Calu3 (cell line): ENCODE results near the gene SCFD2. TPM values are rescaled to one million over a fixed set of nuclear protein-coding genes. Genes with fewer than 3 reads are reported as not detected.

Source experiments
- BruUV-seq: library from RNA; stranded (reverse); fragments of 400-500 nt; replicated peaks from 2 replicates; lab custom pipeline; 2021; lab: Mats Ljungman, UMichigan
- CTCF ChIA-PET: fragments of 300-600 bp; sonication (Branson Sonifier 250); formaldehyde crosslinking; loops from one replicate; lab custom pipeline; 2022; ENCODE audit warnings: antibody characterized with exemption; lab: Charles Lee
- DNase-seq: peaks from one replicate; pipeline ENCODE4 v3.0.0; 2022
- H3K27ac Mint-ChIP-seq: one replicate; pipeline ENCODE4 v1.8.0; 2022; ENCODE audit warnings: mixed read lengths; ENCODE audit not compliant: unreplicated experiment
- H3K27me3 Mint-ChIP-seq: one replicate; pipeline ENCODE4 v1.8.0; 2022; ENCODE audit warnings: mixed read lengths; ENCODE audit not compliant: unreplicated experiment
- H3K36me3 Mint-ChIP-seq: one replicate; pipeline ENCODE4 v1.8.0; 2022; ENCODE audit warnings: mild to moderate bottlenecking, moderate library complexity, mixed read lengths; ENCODE audit not compliant: insufficient read depth, unreplicated experiment
- H3K4me1 Mint-ChIP-seq: one replicate; pipeline ENCODE4 v1.8.0; 2022; ENCODE audit warnings: mild to moderate bottlenecking, low read depth, mixed read lengths; ENCODE audit not compliant: unreplicated experiment
- H3K4me3 Mint-ChIP-seq: one replicate; pipeline ENCODE4 v1.8.0; 2022; ENCODE audit warnings: mild to moderate bottlenecking, low read depth, moderate library complexity, mixed read lengths; ENCODE audit not compliant: unreplicated experiment
- H3K9me3 Mint-ChIP-seq: one replicate; pipeline ENCODE4 v1.8.0; 2022; ENCODE audit warnings: low read depth, mixed read lengths; ENCODE audit not compliant: unreplicated experiment
- CTCF ChIP-seq: fragments of 200-600 bp; IDR thresholded peaks from one replicate; pipeline ENCODE4 v1.8.0; 2022; ENCODE audit warnings: antibody characterized with exemption; ENCODE audit not compliant: unreplicated experiment
- intact Hi-C: fragments of 100-400 bp; cut with micrococcal nuclease; formaldehyde crosslinking; loops from one replicate; pipeline ENCODE4 v1.10.0; 2022; ENCODE audit not compliant: unreplicated experiment
- total RNA-seq: library from RNA; stranded (reverse); gene quantifications from 2 replicates; pipeline ENCODE4 v1.2.3, GENCODE V29; 2022

The SCFD2 gene
- total RNA-seq, 1 experiment from 2014 or later = 16.7 TPM

GRCh38 chr4:52867163-52867562, 498.7 kb downstream of the SCFD2 start:
- no peak for DNase-seq
- Mint-ChIP-seq H3K4me1 (peaks cover under 1% of the 10 kb centered on the region), H3K27ac (no peak overlapping the region), H3K4me3 (no peak overlapping the region), H3K36me3 (peaks cover 4% of the 10 kb centered on the region), H3K27me3 (no peaks in the 10 kb centered on the region), H3K9me3 (no peaks in the 10 kb centered on the region)
- no TSS peak for BruUV-seq
- no peak for TF ChIP-seq CTCF
- CTCF ChIA-PET = interaction anchor here (0.6 kb wide), 1 partner anchor 17 kb away, joined by 3 read pairs; no protein-coding TSS in a partner anchor
- intact Hi-C loops = no loop called here

- TF ChIP-seq CTCF = no peak
- no peak overlapping the region for H3K4me3 Mint-ChIP-seq
- H3K36me3 Mint-ChIP-seq = peaks cover 8% of the 10 kb centered on the region
- H3K4me1 Mint-ChIP-seq = no peaks in the 10 kb centered on the region
- no TSS peak for BruUV-seq
- CTCF ChIA-PET = interaction anchor here (0.6 kb wide), 1 partner anchor 17 kb away, joined by 3 read pairs; no protein-coding TSS in a partner anchor
- no peaks in the 10 kb centered on the region for H3K9me3 Mint-ChIP-seq
- H3K27ac Mint-ChIP-seq = no peak overlapping the region
- intact Hi-C loops = no loop called here
- no peak for DNase-seq
- no peaks in the 10 kb centered on the region for H3K27me3 Mint-ChIP-seq
Measured at GRCh38 chr4:52866734-52867133, 499.1 kb downstream of the SCFD2 start.

GRCh38 chr4:52865300-52865699, 500.6 kb downstream of the SCFD2 start:
- Mint-ChIP-seq H3K9me3 (no peaks in the 10 kb centered on the region), H3K36me3 (peaks cover 12% of the 10 kb centered on the region), H3K27ac (no peak overlapping the region), H3K4me1 (no peaks in the 10 kb centered on the region), H3K4me3 (no peak overlapping the region), H3K27me3 (no peaks in the 10 kb centered on the region)
- intact Hi-C loops = no loop called here
- no peak for DNase-seq
- no peak for TF ChIP-seq CTCF
- CTCF ChIA-PET = no interaction called here
- BruUV-seq = no TSS peak

GRCh38 chr4:52864793-52865192, 501.1 kb downstream of the SCFD2 start:
- H3K27ac Mint-ChIP-seq = no peak overlapping the region
- H3K9me3 Mint-ChIP-seq = no peaks in the 10 kb centered on the region
- no peak for DNase-seq
- intact Hi-C loops = no loop called here
- peaks cover 12% of the 10 kb centered on the region for H3K36me3 Mint-ChIP-seq
- no peaks in the 10 kb centered on the region for H3K4me1 Mint-ChIP-seq
- no peaks in the 10 kb centered on the region for H3K27me3 Mint-ChIP-seq
- no peak for TF ChIP-seq CTCF
- no peak overlapping the region for H3K4me3 Mint-ChIP-seq
- BruUV-seq = no TSS peak
- CTCF ChIA-PET = no interaction called here
